GM13976 (cell line): ENCODE data around the gene UTP25.

Source experiments
- DNase-seq: peaks from one replicate; pipeline ENCODE4 v3.0.0; 2012; ENCODE audit warnings: low spot score
- CTCF ChIP-seq: IDR thresholded peaks from 2 replicates; pipeline ENCODE4 v1.5.1; 2012; ENCODE audit warnings: borderline replicate concordance, mild to moderate bottlenecking; ENCODE audit not compliant: insufficient read depth; ENCODE audit errors: extremely low read depth, missing control alignments, control extremely low read depth
- in situ Hi-C: fragments of 300-500 bp; cut with MboI; formaldehyde crosslinking; loops from one replicate; pipeline ENCODE4 v1.12.0; 2022; ENCODE audit warnings: low sequenced_read_pairs, mixed read lengths, inconsistent platforms; ENCODE audit not compliant: unreplicated experiment

UTP25 gene

DNA sequence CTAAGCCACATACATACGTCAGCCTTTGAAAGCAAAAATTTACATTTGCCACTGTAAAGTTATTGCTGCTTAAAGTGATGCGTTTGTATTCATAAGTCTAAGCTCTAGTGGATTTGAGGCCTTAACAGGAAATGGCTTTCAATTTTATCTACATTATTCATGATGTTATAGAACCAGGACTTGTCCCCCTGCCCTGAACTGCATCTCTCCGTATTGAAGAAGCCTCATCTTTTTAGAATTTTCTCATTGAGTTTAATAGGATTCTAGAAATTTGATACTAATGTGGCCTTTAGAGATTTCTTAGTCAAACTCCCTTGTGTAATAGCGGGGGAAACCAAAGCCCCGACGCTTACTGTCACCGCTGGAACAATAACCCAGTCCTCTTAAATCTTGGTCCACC, 9.9 kb downstream of the UTP25 start:
- DNase-seq, result no peak
- in situ Hi-C loops, result no loop called here
- no peak for TF ChIP-seq CTCF

- in situ Hi-C loops, result no loop called here
- no peak for DNase-seq
- no peak for TF ChIP-seq CTCF
Measured at GRCh38 chr1:209838537-209838936, 10.8 kb downstream of the UTP25 start.

- DNase-seq, result no peak
Measured at GRCh38 chr1:209839875-209840546, 12.2 kb downstream of the UTP25 start.

GRCh38 chr1:209840611-209841010, 12.8 kb downstream of the UTP25 start:
- no peak for DNase-seq
- in situ Hi-C loops, result no loop called here
- no peak for TF ChIP-seq CTCF

More at GRCh38 chr1:209839875-209840546, 12.2 kb downstream of the UTP25 start:
- TF ChIP-seq CTCF, result no peak
- in situ Hi-C loops, result no loop called here

DNA sequence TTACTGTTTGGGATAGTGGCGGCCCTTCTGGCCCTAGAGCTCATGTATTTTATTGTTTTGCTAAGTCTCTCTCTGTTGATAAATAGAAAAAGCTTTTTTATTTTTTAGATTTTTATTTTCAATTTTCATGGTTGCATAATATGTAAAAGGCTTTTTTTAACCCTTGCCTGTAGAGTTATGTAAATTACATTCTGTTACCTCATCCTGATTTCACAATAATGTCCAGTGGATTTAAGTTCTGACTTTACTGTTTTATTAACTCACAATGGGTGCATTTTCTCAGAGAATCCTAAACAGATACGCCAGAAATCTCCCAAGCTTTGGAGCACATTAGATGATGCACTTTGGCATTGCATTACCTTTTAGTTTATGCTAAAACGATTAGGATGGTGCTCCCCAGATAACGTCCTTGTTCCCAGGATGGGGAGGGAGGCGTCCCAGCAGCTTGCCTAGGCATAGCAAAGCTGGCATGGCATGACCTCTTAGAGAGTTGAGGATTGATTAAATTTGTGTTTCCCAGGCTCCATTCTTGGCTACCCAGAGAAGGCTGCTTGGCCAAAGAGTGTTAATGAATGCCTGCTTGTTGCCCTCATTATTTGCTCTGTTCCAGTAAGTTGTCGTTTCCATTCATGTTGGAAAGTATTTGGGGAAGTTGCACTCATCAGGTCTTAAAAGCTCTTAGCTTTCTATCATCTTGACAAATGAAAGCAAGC, 17.1 kb downstream of the UTP25 start:
- in situ Hi-C loops, result no loop called here
- DNase-seq, result no peak
- no peak for TF ChIP-seq CTCF

GRCh38 chr1:209845408-209845725, 17.6 kb downstream of the UTP25 start:
- in situ Hi-C loops, result no loop called here
- no peak for DNase-seq
- no peak for TF ChIP-seq CTCF
